Skeletal muscle cell (primary cell): Measurements from ENCODE around the gene BRPF3.

Experiments used
- DNase-seq: peaks from one replicate; pipeline ENCODE4 v3.0.0-alpha.2; 2010; ENCODE audit warnings: low read depth
- H3K4me3 ChIP-seq: 2 replicates; pipeline ENCODE4 v1.5.1; 2011; ENCODE audit warnings: low read depth, mild to moderate bottlenecking, control low read depth, low read length, moderate library complexity

Gene BRPF3

DNA sequence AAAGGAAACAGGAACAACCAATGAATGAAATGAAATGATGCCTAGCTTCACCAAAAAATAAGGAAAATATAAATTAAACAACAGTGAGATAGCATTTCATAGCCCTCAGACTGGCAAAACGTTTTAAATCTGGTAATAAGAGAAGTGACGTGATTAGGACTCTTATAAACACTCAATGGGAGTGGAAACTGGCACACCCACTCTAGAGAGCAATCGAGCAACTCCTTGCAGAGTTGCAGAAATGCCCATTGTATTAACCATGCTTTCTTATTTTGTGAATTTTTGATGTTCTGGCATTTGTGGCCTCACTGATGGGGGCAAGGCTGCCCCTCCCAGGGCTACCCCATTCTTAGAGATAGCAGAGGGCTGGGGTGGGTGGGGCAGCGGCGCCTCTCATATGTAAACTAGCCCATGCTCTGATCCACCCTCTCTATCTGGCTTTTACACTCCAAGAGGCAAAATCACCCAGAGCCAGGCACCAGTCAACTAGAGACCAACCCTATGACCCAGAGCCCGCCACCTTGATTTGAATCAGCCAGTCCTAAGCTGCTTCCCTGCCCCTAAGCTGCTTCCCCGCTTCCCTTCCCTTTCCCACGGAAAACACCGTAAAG, 67.0 kb downstream of the BRPF3 start:
- H3K4me3 ChIP-seq = no peak overlapping the region

DNA sequence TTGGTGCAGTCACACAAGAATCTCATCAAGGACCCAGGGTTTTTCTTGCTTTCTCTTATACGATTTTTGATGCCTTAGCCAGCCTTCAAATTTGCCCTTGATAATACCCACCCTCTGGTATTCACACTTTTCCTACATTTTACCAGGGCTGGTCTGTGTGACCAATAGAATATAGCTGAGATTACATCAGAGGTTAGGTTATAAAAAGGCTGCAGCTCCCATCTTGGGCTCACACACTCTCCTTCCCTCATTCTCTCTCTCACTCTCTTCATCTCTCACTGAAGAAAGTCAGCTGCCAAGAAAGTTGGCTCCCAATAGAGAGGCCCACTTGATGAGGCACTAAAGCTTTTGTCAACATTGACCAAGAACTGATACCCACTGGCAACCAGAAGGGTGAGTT, 69.2 kb downstream of the BRPF3 start:
- H3K4me3 ChIP-seq = no peak overlapping the region
- DNase-seq = no peak

More for the DNA sequence above, 67.0 kb downstream of the BRPF3 start:
- DNase-seq = no peak

DNA sequence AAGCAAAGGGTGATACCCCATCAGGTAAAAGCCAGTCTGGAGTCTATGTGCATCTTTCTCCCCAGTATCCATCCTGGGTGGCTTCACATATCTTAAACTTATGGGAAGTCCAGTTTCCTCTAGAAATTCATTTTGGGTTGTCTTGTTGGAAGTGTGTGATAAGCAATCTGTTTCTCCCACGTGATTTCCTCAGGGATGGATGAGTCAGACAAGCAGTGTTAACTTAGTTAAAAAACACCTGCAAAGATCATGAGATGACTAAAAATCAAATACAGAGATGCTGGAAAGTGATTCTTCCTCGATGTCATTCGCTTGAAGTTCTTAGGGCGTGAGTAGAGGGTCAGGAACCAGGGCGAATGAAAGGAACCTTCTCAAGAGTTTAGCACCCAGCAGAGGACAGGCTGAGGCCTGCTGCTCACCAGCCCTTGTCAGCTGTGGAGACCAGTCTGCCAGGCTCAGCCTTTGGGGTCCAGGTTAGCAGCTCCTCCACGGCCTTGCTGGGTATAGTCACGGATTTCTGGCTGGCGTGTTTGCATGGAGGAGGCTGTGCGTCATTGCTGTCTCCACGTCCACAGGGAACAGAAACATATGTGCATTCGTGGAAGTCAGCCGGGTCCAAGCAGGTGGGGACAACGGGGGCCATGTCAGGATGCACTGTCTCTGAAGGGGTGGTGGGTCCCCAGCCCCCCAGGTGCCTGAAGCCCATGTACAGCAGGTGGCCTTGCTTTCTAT, 70.5 kb downstream of the BRPF3 start:
- no peak for DNase-seq
- H3K4me3 ChIP-seq = no peak overlapping the region

GRCh38 chr6:36267731-36268477, 71.4 kb downstream of the BRPF3 start:
- DNase-seq = no peak
- H3K4me3 ChIP-seq = no peak overlapping the region

DNA sequence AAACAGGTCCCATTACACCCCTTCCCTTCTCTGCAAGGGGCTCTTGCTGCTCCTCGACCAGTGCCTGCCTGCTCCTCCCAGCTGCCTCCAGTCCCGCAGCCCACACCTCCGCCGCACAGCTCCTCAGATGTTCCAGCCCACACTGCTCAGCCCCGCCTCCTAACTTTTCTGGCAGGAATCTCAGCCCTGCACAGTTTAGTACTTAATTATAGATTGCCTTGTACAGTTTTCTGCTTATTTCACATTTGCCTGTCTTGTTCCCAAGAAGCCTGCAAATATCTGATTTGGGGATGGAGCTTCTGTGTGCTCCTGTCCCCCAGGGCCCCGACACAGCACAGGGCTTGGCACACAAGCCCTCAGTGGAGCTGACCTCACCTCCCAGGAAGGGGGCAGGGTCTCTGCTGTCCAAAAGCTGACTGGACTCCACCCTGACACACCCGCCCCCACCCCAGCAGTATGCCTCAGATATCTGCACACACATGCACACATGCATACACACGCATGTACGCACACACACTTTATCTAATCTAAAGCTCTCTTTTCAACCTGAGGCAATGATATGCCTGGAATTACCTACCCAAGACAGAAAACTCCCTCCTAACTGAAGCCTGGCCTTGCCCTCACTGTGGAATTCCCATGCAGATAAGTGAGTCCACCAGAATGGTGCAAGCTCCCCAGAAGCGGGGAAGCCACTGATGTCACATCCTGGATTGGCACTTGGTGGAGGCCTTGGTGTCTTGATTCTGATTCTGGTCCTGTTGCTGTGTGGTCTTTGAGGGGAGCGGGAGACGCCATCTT, 72.1 kb downstream of the BRPF3 start:
- H3K4me3 ChIP-seq = no peak overlapping the region
- no peak for DNase-seq

- DNase-seq = no peak
- H3K4me3 ChIP-seq = no peak within 1 kb of the TSS
Observed at GRCh38 chr6:36269834-36270705, 73.5 kb downstream of the BRPF3 start, which contains the start of gene PNPLA1. TSS of gene PNPLA1 (plus strand) at chr6:36270060. CDS start at chr6:36270460, 400 bp downstream.

- DNase-seq = no peak
Observed at GRCh38 chr6:36272234-36272633, 75.7 kb downstream of the BRPF3 start.

GRCh38 chr6:36273067-36273466, 76.5 kb downstream of the BRPF3 start:
- DNase-seq = no peak
- no peak overlapping the region for H3K4me3 ChIP-seq

More at GRCh38 chr6:36272234-36272633, 75.7 kb downstream of the BRPF3 start:
- H3K4me3 ChIP-seq = no peak overlapping the region

DNA sequence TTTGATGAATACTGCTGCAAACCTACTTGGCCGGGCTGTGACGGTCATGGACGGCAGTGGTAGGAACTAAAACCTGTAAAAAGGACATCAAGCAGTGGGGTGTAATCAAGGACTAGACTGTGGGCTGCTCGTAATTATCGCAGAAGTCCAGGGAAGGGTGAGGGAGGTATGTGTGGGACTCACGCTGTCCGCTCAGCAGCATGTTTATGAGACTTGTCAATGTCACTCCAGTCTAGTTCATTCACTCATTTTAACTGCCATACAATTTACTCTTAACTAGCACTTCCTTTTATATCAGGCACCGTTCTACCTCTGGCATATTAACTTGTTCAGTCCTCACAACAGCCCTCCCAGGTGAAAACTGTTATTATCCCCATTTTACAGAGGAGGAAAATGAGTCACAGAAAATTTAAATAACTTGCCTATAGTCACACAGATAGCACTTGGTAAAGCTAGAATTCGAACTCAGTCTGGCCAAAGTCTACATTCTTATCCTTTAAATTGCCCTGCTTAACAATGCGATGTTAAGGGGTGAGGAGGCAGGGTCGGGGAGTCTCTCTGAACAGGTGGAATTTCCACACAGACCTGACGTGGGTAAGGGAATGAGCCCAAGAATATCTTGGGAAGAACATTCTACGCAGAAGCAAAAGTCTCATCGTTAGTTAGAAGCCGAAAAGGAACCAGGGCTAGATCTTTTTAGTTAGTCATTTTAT, 77.4 kb downstream of the BRPF3 start:
- H3K4me3 ChIP-seq = no peak overlapping the region
- DNase-seq = no peak

DNA sequence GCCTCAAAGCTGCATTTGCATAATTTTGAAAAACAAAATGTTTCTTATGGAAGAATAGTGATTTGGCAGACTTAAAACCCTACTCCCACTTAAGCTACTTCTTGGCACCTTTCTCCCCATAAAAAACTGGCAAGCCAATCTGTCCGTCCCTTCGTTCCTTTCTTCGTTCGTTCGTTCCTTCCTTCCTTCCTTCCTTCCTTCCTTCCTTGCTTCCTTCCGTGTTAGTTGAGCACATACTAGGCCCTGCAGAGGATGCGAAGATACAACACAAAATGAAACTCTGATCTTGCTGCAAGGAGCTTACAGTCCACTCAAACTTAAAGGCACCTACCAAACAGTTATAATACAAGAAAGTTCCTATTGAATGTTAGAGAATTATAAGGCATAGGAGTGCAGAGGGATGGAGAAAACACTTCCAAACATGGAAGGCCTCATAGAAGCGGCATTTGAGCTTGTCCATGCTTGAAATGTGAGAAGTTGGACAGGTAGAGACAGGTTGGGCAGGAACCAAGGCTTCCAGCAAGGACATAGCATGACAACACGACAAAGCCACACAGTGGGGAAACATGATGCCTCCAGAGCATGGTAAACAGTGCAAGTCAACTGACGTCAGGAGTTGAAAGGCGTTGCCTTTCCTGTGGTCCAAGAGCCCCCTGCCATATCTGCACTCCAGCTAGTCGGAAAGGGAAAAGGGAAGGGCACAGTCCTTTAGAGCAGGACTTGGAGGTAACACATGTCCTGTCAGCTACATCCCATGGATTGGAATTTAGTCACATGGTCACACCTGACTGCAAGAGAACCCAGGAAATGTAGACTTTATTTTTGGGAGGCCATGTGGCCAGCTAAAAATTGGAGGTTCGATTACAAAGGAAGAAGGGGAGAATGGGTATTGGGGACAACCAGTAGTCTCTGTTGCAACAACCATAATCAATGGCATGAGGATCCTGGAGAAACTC, 80.3 kb downstream of the BRPF3 start:
- no peak overlapping the region for H3K4me3 ChIP-seq
- no peak for DNase-seq

GRCh38 chr6:36277946-36278470, 81.5 kb downstream of the BRPF3 start:
- no peak overlapping the region for H3K4me3 ChIP-seq
- no peak for DNase-seq

GRCh38 chr6:36280467-36280866, 83.9 kb downstream of the BRPF3 start:
- H3K4me3 ChIP-seq = no peak overlapping the region
- DNase-seq = no peak

GRCh38 chr6:36280983-36281382, 84.4 kb downstream of the BRPF3 start:
- H3K4me3 ChIP-seq = no peak overlapping the region
- no peak for DNase-seq
